HG03558 (cell line): Measurements from ENCODE around the gene TMEM59.
A peak's percentile ranks its signal among the peaks of the same experiment; 100 is the strongest.
"Not testable (repeated sequence)": the region's sequence is repeated elsewhere in the genome, so short reads cannot be mapped to it uniquely, and the experiment has no call there.

Source experiments
- ATAC-seq: cut with Tn5 transposase; IDR thresholded peaks from one replicate; pipeline ENCODE4 v1.9.1; 2021; ENCODE audit warnings: moderate number of reproducible peaks; ENCODE audit not compliant: unreplicated experiment; ENCODE audit errors: extremely low read depth

TMEM59 gene

GRCh38 chr1:54052934-54053744 is at the start of gene TMEM59, which contains the start of gene TCEANC2:
Gene TMEM59 (minus strand): TSS chr1:54053204. CDS start chr1:54053188, 16 bp downstream.
Gene TCEANC2 (plus strand): TSS chr1:54053608. CDS start chr1:54054423, 815 bp downstream.
- ATAC-seq = peak; percentile 86

GRCh38 chr1:54100500-54100899 is 47.5 kb upstream of the TMEM59 start:
- no peak for ATAC-seq

GRCh38 chr1:54099061-54099610 is 46.1 kb upstream of the TMEM59 start:
- ATAC-seq = no peak

- no peak for ATAC-seq
These were observed 43.9 kb upstream of the TMEM59 start for GRCh38 chr1:54096877-54097240.

GRCh38 chr1:54096227-54096876 is 43.3 kb upstream of the TMEM59 start:
- no peak for ATAC-seq

- no peak for ATAC-seq
These were observed 42.7 kb upstream of the TMEM59 start for GRCh38 chr1:54095546-54096226.

GRCh38 chr1:54094730-54095105 is 41.7 kb upstream of the TMEM59 start:
- not testable (repeated sequence) for ATAC-seq

GRCh38 chr1:54094001-54094729 is 41.2 kb upstream of the TMEM59 start:
- no peak for ATAC-seq

GRCh38 chr1:54091666-54092065 is 38.7 kb upstream of the TMEM59 start:
- no peak for ATAC-seq

- ATAC-seq = no peak
These were observed 35.4 kb upstream of the TMEM59 start for GRCh38 chr1:54088385-54088784.

GRCh38 chr1:54086754-54087153 is 33.8 kb upstream of the TMEM59 start:
- no peak for ATAC-seq

GRCh38 chr1:54084794-54085193 is 31.8 kb upstream of the TMEM59 start:
- no peak for ATAC-seq

GRCh38 chr1:54081306-54082270 is 28.6 kb upstream of the TMEM59 start:
- no peak for ATAC-seq

- ATAC-seq = no peak
These were observed 27.6 kb upstream of the TMEM59 start for GRCh38 chr1:54080598-54081049.

GRCh38 chr1:54077359-54077758 is 24.4 kb upstream of the TMEM59 start:
- no peak for ATAC-seq

- no peak for ATAC-seq
These were observed 17.3 kb upstream of the TMEM59 start for GRCh38 chr1:54070171-54070837.

- no peak for ATAC-seq
These were observed 16.8 kb upstream of the TMEM59 start for GRCh38 chr1:54069791-54070170.

GRCh38 chr1:54064299-54064698 is 11.3 kb upstream of the TMEM59 start:
- ATAC-seq = no peak

GRCh38 chr1:54054438-54054749 is 1.4 kb upstream of the TMEM59 start:
- no peak for ATAC-seq
